Thoracic aorta (tissue), 2 donors: Measurements from ENCODE around the gene SIK2. TPM values are rescaled to one million over a fixed set of nuclear protein-coding genes. Genes with fewer than 3 reads are reported as not detected.

Source experiments
- ATAC-seq: fragments of 150-250 bp; one replicate; pipeline ENCODE4 v1.8.0; 2017; ENCODE audit warnings: low read depth; ENCODE audit not compliant: insufficient number of reproducible peaks, low FRiP score
- DNase-seq: peaks from one replicate; pipeline ENCODE4 v3.0.0-alpha.2; 2020; ENCODE audit warnings: low spot score
- H3K27ac ChIP-seq, 2 donors: fragments of 200-600 bp; sonication (generic); 1 replicate in 1 of 2; 2 replicates in 1 of 2; pipeline ENCODE4 v1.5.1; 2016; ENCODE audit warnings: mild to moderate bottlenecking in 2 of 2, moderate library complexity in 2 of 2
- H3K27me3 ChIP-seq: fragments of 200-600 bp; sonication (generic); replicated peaks from 2 replicates; pipeline ENCODE4 v1.6.0; 2016; ENCODE audit warnings: mild to moderate bottlenecking; ENCODE audit not compliant: insufficient read depth
- H3K36me3 ChIP-seq: fragments of 200-600 bp; sonication (generic); one replicate; pipeline ENCODE4 v1.5.1; 2016
- H3K4me1 ChIP-seq, 2 donors: fragments of 200-600 bp; sonication (generic); 1 replicate in 1 of 2; 2 replicates in 1 of 2; pipeline versions ENCODE4 v1.5.1 to v1.6.0; 2016; ENCODE audit warnings: low read depth in 2 of 2, mild to moderate bottlenecking in 1 of 2; ENCODE audit not compliant: control insufficient read depth in 1 of 2
- H3K4me3 ChIP-seq: fragments of 200-600 bp; sonication (generic); 2 replicates; pipeline ENCODE4 v1.5.1; 2016; ENCODE audit warnings: mild to moderate bottlenecking
- H3K9me3 ChIP-seq: fragments of 200-600 bp; sonication (generic); 2 replicates; pipeline ENCODE4 v1.5.1; 2016
- total RNA-seq, 2 donors: library from RNA; depleted of rRNA; stranded (reverse); fragments of >200 nt; gene quantifications; one replicate each; pipeline versions ENCODE4 v1.1.0 to v1.2.3, GENCODE V29; 2016
- TF ChIP-seq, protein P1 (sequence below): fragments of 200-600 bp; sonication (generic); IDR thresholded peaks from one replicate; pipeline ENCODE4 v1.5.1; 2019; ENCODE audit warnings: antibody characterized with exemption

SIK2 gene
- total RNA-seq, 2 donors from 2014 or later, result 9.9 to 15.0 TPM

DNA sequence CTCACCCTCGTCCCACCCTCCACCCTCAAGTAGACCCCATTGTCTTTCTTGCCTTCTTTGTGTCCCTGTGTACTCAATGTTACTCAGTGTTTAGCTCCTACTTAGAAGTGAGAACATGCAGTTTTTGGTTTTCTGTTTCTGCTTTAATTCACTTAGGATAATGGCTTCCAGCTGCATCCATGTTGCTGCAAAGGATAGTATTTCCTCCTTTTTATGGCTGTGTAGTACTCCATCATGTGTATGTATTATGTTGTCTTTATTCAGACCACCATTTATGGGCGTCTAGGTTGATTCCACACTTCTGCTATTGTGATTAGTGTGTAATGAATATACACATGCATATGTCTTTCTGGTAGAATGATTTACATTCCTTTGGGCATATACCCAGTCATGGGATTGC, 73.6 kb downstream of the SIK2 start:
- no peak overlapping the region for H3K27ac ChIP-seq
- H3K9me3 ChIP-seq, result no peaks in the 10 kb centered on the region
- H3K27me3 ChIP-seq, result no peaks in the 10 kb centered on the region
- peaks cover 11 to 15% of the 10 kb centered on the region in 2 donors for H3K4me1 ChIP-seq
- peaks cover 13% of the 10 kb centered on the region for H3K36me3 ChIP-seq
- DNase-seq, result no peak
- ATAC-seq, result no peak
- H3K4me3 ChIP-seq, result no peak overlapping the region
- TF ChIP-seq, protein P1, sequence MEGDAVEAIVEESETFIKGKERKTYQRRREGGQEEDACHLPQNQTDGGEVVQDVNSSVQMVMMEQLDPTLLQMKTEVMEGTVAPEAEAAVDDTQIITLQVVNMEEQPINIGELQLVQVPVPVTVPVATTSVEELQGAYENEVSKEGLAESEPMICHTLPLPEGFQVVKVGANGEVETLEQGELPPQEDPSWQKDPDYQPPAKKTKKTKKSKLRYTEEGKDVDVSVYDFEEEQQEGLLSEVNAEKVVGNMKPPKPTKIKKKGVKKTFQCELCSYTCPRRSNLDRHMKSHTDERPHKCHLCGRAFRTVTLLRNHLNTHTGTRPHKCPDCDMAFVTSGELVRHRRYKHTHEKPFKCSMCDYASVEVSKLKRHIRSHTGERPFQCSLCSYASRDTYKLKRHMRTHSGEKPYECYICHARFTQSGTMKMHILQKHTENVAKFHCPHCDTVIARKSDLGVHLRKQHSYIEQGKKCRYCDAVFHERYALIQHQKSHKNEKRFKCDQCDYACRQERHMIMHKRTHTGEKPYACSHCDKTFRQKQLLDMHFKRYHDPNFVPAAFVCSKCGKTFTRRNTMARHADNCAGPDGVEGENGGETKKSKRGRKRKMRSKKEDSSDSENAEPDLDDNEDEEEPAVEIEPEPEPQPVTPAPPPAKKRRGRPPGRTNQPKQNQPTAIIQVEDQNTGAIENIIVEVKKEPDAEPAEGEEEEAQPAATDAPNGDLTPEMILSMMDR, result no peak

DNA sequence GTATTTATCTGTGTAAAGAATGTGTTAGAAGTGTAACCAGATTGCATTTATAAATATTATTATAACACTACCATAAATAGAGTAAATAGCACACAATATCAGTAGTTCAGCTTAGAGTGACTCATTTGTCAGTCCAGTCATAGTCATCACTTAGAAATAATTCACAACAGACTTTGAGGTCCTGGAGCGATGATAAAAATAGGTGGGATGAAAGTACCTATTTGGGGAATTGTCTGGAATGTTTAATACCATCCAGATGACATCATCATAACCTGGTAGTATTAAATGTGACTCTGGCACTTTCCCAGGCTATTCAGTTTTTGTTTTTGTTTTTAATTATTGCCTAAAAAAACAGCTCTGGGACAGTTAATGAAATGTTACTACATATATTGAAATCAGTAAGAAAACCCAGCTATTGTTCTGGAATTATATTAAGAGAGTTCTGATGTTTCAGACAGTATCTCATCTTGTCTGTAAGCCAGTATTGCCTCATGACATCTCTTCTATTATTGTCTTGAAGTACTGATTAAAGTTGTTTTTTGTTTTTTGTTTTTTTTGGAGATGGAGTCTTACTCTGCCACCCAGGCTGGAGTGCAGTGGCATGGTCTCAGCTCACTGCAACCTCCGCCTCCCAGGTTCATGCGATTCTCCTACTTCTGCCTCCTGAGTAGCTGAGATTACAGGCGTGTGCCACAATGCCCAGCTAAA, 74.8 kb downstream of the SIK2 start:
- Histone ChIP-seq H3K27ac (no peak overlapping the region), H3K4me3 (no peak overlapping the region), H3K36me3 (peaks cover 5% of the 10 kb centered on the region), H3K9me3 (no peaks in the 10 kb centered on the region), H3K27me3 (no peaks in the 10 kb centered on the region), H3K4me1 (peaks cover 11 to 15% of the 10 kb centered on the region in 2 donors)
- DNase-seq (no peak), ATAC-seq (no peak)
- TF ChIP-seq, protein P1, result no peak

DNA sequence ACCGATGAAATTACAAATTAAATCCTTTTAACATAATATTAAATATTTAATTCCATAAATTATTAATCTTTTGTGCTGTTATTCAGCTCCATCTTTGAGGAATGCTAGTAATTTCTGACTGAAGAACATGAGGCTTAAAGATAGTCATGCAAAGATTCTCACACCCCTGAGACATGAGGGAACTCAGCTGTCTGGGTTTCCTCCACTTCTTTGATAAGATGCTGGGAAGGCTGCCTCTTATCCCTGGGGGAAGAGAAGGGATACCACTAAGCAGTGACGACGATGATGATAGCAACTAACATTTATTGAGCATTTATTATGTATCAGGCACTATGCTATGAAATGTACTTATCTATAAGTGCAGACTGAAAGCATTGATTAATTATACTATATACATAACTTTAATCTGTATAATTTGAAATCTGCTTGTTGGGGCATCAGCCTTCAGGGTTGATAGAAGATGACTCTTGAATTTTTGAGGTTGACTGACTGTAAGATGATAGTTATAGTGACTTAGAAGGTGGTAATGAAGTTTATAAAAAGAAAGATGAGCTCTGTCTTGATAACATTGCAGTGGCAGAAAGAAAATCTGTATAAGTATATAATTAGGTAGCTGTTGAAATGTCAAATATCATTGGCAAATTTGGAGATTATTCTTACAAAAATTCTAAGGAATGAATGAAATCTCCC, 78.4 kb downstream of the SIK2 start:
- no peaks in the 10 kb centered on the region for H3K9me3 ChIP-seq
- TF ChIP-seq, protein P1, result no peak
- ATAC-seq (no peak), DNase-seq (no peak)
- peaks cover 11 to 15% of the 10 kb centered on the region in 2 donors for H3K4me1 ChIP-seq
- no peaks in the 10 kb centered on the region for H3K27me3 ChIP-seq
- H3K36me3 ChIP-seq, result no peaks in the 10 kb centered on the region
- no peak overlapping the region for H3K27ac ChIP-seq
- no peak overlapping the region for H3K4me3 ChIP-seq

DNA sequence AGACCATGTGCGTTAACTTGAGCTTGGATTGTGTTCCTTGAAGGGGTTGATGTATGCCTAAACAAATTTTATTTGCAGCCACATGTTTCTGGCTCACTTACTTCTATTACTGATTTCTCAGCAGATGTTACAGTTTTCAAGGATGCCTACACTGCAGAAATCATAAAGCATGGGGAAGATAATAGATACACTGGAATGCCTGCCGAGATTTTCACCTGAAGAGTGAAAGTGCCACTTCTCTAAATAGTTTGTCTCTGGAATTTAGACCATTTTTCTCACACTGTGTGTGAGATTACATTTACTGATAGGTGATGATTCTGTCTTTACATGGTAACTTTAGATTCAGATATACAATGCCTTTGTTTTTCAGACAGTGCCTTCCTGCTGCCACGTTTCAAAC, 81.6 kb downstream of the SIK2 start:
- H3K9me3 ChIP-seq, result no peaks in the 10 kb centered on the region
- H3K4me3 ChIP-seq, result no peak overlapping the region
- TF ChIP-seq, protein P1, result no peak
- H3K27ac ChIP-seq, result no peak overlapping the region
- no peaks in the 10 kb centered on the region for H3K27me3 ChIP-seq
- no peaks in the 10 kb centered on the region for H3K4me1 ChIP-seq
- peaks cover 8% of the 10 kb centered on the region for H3K36me3 ChIP-seq
- DNase-seq (no peak), ATAC-seq (no peak)

DNA sequence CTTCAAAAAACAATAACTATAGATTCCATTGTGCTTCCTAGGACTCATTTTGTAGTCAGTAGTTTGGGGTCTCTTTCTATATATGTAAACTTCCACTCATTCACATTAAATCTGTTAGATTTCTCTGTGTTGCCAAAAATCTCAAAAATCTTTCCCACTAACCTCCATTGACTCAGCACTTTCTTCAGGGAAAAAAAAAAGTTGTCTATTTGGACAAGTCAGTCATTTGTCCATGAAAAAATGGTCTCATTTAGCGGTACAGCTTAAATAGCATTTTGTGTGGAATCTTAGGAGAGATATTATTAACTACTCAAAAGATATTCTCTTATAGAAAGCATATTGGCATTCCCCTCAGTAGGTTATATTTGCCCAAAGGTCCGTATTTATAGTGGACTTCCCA, 82.0 kb downstream of the SIK2 start:
- no peak overlapping the region for H3K4me3 ChIP-seq
- H3K27me3 ChIP-seq, result no peaks in the 10 kb centered on the region
- peaks cover 8% of the 10 kb centered on the region for H3K36me3 ChIP-seq
- TF ChIP-seq, protein P1, result no peak
- no peaks in the 10 kb centered on the region for H3K4me1 ChIP-seq
- no peak overlapping the region for H3K27ac ChIP-seq
- H3K9me3 ChIP-seq, result no peaks in the 10 kb centered on the region
- no peak for DNase-seq
- ATAC-seq, result no peak
